HPDE6-E6E7 (cell line): Measurements from ENCODE around the gene RIMS4.
"Not testable (repeated sequence)": the region's sequence is repeated elsewhere in the genome, so short reads cannot be mapped to it uniquely, and the experiment has no call there.

Source experiments
- DNase-seq: peaks from one replicate; pipeline ENCODE4 v3.0.0; 2011; ENCODE audit warnings: missing footprints; ENCODE audit errors: extremely low spot score

Gene RIMS4

DNA sequence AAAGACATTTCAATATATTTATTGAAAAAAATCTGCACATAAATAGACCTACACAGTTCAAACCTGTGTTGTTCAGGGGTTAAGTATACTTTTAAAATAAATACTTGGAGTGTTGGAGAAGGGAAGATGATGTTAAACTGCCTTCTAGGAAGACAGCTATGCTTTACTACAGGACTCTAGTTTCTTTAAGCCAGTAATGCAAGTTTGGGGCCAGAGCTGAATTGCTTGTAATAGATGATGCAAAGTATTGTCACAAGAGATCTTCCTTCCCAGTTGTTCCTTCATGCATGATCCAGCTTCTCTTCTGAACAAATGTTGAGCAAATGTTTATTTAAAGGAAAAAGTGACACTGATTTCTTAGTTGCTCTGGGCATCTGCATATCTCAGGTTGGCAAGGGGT lies 20.2 kb upstream of the RIMS4 start:
- DNase-seq, result no peak

DNA sequence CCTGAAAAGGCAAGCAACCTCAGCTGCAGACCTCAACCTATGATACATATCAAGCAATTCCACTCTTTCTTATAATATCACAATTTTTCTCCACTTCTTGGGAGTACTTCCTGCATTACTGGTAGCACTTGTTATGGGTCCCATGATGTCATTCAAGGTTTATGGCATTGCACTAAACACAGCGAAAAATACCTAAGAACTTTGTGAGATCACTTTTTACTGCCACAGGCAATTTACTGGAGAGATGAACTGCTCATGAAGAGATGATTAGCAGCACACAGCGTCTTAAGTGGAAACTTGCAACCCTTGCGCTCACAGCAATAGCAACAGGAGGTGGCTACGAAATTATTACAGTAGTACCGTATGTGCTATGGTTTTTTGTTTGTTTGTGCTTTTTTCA lies 19.3 kb upstream of the RIMS4 start:
- no peak for DNase-seq

DNA sequence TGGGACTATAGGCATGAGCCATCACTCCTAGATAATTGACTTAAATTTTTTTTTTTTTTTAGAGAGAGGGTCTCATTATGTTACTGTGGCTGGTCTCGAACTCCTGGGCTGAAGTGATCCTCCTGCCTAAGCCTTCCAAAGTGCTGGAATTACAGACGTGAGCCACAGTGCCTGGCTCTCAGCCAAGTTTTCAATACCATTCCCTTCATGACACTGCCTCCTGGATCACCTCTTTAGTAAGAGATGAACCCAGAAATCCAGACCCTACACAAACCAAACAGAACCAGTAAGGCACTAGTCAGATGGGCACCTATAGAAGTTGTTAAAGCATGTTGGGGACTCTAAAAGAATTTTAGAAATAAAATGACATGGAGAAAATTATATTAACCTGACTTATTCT lies 18.3 kb upstream of the RIMS4 start:
- no peak for DNase-seq

DNA sequence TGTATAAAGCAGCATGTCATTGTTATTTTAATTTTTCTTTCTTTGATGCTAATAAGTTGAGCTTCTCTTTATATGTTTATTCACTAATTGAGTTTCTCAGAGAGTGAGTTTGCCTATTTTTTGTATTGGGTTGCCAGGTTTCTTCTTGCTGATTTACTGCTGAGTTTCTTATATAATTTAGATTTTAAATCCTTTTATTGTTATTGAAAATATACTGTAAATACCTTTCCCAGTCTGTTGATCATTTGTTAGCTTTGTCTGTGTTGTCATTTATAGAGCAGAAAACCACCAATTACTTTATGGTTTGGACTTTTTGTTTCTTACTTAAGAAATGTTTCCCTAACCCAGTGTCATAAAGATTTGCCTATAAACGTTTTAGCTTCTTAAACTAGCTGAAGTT lies 17.1 kb upstream of the RIMS4 start:
- no peak for DNase-seq

DNA sequence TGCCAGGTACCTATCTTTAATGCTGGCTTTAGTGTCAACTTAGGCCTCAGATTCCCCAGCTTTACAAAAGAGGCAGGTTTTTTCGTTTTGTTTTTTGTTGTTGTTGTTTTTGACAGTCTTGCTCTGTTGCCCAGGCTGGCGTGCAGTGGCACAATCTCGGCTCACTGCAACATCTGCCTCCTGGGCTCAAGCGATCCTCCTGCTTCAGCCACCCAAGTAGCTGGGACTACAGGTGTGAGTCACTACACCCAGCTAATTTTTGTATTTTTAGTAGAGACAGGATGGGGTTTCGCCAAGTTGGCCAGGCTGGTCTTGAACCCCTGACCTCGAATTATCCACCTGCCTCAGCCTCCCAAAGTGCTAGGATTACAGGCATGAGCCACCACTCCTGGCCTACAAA lies 11.2 kb upstream of the RIMS4 start:
- DNase-seq, result not testable (repeated sequence)

DNA sequence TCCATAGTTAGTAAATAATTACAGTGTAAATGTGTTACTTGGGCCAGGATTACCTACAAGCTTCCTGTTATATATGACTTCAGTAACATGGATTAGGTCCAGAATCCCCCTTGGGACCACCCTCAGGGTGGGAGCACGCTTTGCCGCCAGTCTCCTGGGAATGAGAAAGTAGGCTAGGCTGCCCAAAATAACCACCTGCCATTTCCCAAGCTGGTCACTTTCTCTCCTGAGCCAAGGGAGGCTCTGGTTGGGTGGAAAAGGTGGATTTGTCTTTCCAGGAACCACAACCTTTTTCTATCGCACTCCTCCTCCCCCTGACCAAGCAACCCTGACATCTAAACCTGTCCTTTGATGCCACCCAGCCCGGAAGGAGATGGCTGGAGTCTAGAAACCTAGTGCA lies 9.6 kb upstream of the RIMS4 start:
- no peak for DNase-seq

DNA sequence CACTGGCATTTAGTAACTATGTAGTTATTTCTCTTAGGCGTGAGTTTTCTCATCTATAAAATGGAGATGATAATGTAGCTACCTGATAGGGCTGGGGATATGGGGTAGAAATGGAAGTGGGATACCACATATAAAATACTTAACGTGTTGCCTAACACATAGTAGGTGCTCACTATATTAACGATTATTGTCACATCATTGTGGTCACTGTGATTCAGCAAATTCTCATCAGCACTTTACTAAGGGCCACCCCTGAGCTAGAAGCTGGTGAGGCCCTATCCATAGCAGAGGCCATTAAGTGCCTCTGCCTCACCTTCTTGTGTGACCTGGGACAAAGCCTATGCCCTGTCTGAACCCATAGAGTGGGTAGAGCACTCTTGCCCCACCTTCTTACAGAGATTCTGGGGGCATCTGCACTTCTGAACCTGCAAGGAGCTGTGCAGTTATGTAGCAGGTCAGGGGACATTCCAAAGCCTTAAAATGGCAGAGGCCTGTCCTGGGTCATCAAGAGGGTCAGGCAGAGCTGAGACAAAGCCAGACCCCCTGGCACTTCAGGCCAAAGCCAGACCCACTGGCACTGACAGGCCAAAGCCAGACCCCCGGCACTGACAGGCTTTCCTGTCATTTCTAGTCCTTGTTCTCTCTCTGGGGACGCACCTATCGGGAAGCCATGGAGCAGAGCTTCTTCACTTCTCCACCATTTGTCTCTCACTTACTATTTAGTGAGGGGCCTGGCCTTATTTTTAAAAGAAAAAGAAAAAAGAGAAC lies 7.0 kb upstream of the RIMS4 start:
- no peak for DNase-seq

DNA sequence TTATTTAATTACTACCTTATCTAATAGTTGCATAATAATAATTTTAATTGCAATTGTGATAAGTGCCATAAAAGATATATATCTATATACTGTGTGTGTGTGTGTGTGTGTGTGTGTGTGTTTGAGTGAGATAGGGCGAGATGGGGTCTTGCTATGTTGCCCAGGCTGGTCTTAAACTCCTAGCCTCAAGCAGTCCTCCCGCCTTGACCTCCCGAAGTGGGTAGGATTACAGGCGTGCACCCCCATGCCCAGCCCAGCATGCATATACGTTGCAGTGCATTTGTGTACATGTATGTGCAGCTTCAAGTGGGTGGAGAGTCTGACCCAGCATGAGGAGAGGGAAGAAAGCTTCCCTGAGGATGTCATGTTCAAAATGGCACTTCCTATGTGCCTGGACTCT lies 4.6 kb upstream of the RIMS4 start:
- DNase-seq, result no peak

DNA sequence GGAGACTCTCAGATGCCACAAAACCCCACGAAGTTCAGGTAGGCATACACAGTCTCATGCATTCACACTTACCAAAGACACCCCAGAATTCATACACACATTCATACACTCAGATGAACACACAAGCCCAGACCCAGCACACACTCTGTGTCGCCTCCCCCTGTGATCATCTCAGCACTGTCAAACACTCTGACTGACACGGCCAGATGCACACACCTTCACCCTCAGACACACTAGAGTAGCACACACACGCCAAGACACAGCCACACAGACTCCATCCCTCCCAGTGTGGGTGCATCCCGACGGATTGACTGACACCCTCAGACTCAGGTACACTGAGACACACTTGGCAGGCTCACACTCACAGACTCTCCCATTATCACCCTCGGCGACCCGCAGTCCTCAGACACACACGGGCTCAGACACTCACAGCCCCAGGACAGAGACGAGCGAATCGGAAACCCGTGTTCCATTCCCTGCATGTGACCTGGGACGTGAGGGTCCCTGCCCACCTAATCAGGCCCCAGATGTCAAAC lies 872 bp upstream of the RIMS4 start:
- no peak for DNase-seq

DNA sequence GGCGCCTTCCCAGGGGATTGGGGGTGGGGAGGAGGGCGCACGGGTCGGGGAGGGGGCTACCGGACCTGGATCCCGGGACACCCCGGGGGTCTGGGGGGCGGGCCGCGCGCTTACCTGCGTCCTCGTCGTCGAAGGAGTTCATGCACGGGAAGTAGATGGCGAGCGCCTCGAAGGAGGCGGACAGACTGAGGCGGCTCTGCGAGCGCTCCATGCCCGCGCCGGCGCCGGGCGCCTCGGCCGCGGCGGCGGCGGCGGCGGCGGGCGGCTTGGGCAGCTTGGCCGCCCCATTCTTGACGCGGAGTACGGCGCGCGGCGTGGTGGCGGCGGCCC lies 320 bp downstream of the RIMS4 start:
- DNase-seq, result no peak

DNA sequence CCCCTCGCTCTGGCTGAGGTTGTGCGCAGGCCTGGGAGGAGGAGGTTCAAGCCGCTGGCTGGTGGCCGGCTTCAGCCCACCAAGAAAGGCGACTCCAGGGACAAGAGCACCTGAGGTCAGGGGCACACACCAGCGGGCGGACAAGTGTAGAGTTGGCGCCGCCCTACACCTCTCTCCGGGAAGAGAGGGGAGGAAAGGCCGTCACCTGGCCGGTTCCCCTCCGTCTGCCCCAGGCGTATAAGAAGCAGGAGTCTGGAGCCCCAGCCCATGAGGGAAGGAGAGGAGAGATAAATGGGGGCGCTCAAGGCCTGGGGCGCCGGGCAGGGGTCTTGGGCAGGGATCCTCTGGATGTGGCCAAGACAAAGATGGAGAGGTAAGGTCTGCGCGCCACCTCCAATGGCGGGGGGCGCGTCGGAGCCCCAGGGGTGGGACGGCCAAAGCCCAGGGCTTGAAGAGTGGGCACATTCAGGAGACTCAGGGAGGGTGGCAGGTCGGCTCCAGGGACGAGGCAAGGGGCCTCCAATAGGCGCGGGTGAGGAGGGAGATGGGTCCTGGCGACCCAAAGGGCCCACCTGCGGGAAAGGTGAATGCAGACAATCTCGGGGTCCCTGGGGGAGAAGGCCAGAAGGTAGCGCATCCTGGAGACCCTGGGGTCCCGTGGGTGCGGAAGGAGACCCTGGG lies 826 bp downstream of the RIMS4 start:
- no peak for DNase-seq

DNA sequence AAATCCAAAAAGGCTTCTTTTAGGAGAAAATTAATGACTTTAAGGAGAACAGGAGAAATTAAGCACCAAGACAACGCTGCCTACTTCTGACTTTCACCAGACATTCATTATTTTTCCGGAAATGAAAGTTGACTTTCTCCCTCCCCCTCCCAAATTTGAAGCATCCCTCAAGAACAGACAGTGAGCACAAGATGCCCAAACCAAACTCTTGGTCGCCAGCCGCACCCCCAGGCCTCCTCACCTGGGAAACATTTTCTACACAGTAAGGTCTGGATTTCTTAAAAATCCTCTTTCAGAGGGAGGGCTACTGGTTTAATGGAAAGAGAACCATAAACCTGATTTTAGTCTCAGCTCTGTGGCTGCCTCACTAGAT lies 2.7 kb downstream of the RIMS4 start:
- DNase-seq, result no peak

DNA sequence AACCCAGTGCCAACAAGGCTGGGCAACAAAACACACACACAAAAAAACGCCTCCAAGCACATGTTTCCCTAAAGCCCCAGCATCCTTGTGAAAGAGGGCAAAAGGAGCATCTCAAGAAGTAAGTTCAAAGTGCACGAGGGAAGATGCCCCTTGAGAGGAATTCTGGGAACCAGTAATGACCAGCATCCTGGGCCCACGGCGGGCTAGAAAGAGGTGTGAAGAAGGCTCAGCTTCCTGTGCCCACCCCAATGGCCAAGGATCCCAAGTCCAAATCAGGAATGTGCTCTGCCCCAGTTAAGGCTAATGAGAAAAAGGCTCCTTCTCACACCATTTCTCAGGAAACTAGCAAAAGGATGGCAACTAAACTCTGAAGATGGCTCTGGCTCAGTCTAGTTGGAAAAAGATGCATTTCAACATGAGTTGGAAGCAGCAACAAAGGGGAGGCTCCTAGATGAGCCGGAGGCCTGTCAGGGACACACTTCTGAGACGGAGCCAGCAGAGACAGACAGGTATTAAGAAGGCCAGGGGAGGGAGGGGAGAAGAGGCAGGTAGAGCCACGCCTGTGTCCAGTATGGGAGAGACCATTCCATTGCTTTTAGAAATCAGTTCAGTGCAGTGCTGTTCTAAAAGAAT lies 3.2 kb downstream of the RIMS4 start:
- no peak for DNase-seq

DNA sequence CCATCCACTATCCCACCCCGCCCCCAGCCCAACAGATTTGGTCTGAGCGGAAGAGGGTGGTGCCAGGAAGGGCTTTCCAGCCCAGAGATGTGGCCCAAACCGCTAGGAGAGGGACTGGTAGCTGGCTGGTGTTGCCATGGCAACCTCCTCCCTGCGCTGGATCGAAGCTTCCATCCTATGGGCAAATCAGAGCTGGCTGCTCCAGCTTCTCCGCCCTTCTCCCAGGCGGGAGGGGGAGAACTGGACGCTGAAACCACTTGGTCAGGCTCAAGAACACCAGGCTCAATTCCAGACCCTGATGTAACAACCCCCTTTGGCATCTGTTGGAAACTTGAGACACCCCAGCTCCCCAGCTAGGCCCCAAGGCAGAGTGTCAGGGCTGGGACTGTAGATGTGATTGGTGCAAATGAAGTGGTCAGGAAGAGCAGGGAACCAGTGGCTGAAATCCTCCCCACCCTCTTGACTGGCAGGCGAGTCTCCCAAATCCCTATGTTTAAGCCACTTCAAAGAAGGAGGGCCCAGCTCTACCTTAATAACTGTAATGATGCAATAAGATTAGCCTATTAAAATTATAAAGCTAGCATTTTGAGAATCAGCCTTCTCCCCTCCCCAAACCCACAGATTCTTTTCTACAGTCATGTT lies 4.2 kb downstream of the RIMS4 start:
- DNase-seq, result no peak

DNA sequence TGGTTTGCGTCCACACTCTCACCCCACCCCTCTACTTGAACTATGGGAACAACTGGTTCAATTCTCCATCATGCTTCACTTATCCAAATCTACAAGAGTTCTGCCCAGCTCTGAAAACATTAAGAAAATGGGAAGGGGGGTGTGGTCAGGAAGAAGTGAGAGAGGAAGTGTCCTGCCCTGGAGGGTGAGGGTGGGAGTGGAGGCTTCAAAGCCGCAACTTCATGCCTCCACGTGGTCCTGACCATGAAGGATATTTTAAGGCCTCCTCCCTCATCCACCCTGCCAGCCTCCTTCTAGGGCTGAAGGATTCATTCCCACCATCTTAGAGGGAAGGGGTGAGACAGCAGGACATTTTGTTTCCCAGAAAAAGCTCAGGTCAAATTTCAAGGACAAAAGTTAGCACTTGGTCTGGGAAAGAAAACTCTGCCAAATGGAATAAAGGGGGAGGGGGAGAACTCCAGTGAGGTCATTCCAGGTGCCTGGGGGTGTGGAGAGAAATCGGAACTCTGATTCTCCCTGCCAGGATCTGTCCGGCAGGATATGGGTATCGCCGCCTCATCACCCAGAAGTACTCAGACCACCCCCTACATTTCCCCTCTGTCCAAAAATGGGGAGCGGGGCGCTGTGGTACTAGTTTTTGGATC lies 4.9 kb downstream of the RIMS4 start:
- no peak for DNase-seq

DNA sequence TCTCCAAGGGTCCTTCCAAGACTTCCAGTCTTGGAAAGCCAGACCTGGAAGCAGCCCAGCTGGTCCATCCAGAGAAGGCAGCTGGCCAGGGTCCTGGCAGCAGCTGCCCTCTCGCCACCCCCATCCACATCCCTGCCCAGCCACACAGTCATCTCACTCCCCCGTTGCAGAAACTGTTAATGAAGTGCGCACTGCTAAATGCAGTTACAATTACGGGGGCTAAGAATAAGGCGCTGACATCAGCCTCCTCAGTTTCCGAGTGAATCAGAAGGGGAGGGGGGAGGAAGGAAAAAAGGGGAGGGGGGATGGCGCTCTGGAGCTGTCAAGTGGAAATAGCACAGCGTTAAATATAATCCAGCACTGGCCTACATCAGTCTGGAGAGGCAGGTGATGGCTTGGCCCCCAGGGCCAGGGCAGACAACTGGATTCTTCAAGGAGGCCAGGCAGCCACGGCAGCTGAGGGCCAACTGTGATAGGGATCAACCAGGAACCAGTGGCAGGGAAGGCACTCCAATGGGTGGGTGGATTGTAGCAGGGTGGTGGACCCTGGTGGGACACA lies 6.9 kb downstream of the RIMS4 start:
- no peak for DNase-seq

DNA sequence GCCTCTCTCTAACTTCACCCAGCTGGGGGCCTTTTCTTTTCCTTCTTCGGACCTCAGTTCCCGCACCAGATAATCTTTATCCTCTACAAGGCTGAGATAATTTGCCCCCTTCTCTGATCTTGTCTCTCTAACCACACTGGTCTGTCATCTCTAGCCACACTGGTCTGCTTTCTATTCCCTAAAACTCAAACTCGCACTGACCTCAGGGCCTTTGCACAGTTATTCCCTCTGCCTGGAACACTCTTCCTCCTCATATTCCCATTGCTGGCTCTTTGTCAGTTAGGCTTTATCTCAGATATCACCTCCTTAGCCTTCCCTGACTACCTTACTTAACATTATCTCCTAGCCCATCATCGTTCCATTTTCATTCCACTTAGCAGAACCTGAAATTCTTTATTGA lies 7.6 kb downstream of the RIMS4 start:
- DNase-seq, result no peak

DNA sequence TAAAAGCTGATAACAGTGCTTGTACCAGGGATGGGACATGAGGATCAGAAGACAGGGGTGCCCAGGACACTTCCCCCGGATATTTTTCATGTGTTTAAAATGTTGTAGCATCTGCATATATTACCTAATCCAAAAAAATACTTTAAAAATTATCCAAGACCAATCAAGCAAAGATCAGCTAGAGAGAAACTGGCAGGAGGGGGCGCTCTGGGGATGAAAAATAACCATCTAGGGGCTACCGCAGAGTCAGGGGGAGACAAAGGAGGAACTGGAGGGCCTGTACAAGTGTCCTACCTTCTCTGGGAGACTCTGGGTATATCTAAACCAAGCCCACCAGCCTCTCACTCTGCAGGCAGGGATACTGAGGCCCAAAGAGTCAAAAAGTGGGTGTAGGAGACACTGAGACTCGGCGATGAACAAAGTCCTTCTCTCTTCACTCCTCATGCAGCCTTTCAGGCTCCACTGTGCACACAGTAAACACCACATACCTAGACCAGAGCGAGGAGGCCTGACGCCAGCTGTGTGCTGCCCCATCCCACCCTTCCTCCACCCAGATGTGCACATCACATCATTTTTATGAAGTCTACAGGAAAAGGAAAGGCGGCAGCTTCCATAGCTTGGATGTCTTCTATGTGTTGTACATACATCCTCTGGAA lies 9.8 kb downstream of the RIMS4 start:
- DNase-seq, result no peak

DNA sequence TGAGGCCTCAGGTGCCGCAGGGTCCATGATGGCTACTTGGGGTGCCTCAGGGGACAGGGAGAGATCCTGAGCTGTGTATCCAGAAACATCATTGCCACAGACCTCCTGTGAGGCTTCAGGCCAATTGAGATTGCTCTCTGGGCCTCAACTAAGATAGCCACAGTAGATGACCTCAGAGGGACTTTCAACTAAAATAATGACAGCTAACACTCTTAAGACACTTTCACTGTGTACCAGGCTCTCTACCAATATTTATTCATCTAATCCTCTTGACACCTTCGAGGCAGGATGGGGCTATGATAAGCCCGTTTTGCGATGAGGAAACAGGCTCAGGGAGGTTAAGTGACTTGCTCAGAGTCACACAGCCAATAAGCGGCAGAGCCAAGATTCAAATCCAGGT lies 10.7 kb downstream of the RIMS4 start:
- no peak for DNase-seq

DNA sequence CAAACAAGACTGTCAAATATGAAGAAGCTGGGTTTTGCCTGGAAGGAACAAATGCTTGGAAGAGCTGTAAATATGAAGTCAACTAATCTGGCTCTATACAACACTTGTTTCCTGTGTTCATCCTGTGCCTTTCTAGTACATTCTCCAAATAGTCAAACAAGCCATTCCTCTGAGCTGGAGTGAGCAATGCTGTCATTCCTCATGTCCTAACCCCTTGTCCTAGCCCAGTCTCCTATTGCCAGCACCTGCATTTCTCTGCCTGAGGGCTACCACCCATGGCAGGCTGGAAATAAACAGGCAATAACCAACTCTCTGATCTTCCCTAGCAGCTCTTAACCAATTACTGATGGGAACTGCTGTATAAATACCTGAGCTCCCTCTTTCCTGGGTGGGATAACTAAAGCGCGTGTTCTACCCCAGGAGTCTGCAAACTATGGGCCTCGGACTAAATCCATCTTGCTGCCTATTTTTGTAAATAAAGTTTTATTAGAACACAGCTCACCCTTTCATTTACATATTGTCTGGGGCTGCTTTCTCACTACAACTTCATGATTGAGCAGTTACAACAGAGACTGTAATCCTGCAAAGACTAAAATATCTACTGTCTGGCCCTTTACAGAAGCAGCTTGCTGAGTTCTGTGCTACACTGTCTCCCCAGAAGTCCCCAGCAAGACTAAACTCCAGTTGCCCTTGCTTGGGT lies 13.4 kb downstream of the RIMS4 start:
- no peak for DNase-seq

DNA sequence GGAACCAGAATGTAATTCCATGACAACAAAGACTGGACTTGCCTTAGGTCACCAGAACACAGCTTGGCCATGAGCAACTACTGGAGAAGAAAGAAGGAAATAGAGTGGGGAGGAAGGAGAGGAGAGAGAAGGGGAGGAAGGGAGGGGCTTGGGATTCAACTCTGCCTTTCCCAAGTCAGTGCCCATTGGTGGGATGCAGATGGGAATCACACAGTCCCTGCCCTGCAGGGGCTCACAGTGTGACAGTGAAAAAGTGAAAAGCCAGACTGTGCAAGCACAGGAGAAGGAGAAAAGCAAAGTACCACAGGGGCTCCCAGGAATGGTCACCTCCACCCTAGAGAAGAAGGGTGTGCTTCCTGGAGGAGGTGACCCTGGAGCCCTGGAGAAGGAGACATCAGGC lies 14.0 kb downstream of the RIMS4 start:
- DNase-seq, result no peak
